ENCODE results near the gene SIRT4. TPM values are rescaled to one million over a fixed set of nuclear protein-coding genes. Genes with fewer than 3 reads are reported as not detected.

Gene SIRT4
- polyA plus RNA-seq, 2 donors = 0.47 to 0.55 TPM

DNA sequence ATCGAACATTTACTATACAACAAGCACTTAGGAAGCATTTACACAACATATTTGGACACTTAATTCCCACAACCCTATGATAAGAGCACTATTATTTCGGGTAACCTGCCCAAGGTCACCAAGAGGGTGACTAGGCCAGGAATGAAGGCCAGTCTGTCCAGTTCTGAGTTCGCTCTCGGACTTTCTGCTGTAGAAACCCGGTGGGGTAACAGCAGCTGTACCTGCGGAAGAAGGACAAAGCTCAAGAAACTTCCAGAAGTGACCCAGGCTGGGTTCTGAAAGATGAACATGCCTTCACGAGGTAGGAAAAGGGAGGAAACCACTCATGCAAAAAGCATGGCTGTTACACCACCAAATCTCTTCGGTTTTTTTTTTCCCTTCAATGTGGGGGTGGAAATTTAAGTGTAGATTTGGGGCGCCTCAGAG is 14.7 kb downstream of the SIRT4 start:
- H3K27me3 ChIP-seq (ENCODE audit: control insufficient read depth in 1 of 2, insufficient read depth in 2 of 2, low read length in 2 of 2) = no peaks in the 10 kb centered on the region
- WGBS, 2 donors = 30 to 35% methylated on average over 9 of the region's 9 CpGs
- H3K4me1 ChIP-seq (ENCODE audit: control insufficient read depth in 2 of 2, insufficient read depth in 2 of 2, low read length in 1 of 2) = peaks cover 0 to 3% of the 10 kb centered on the region in 2 donors
- H3K9me3 ChIP-seq (ENCODE audit: control insufficient read depth in 2 of 2, insufficient read depth in 1 of 2, low read depth in 1 of 2, low read length in 1 of 2) = no peaks in the 10 kb centered on the region
- peak overlapping the region; percentile 71 to 94 for H3K27ac ChIP-seq (ENCODE audit: low read depth in 2 of 2, low read length in 1 of 2)
- no peaks in the 10 kb centered on the region for H3K36me3 ChIP-seq (ENCODE audit: control insufficient read depth in 2 of 2, insufficient read depth in 2 of 2, low read length in 1 of 2)
- H3K4me3 ChIP-seq (ENCODE audit: low read depth in 1 of 2, low read length in 2 of 2) = peak overlapping the region; percentile 54 to 76

DNA sequence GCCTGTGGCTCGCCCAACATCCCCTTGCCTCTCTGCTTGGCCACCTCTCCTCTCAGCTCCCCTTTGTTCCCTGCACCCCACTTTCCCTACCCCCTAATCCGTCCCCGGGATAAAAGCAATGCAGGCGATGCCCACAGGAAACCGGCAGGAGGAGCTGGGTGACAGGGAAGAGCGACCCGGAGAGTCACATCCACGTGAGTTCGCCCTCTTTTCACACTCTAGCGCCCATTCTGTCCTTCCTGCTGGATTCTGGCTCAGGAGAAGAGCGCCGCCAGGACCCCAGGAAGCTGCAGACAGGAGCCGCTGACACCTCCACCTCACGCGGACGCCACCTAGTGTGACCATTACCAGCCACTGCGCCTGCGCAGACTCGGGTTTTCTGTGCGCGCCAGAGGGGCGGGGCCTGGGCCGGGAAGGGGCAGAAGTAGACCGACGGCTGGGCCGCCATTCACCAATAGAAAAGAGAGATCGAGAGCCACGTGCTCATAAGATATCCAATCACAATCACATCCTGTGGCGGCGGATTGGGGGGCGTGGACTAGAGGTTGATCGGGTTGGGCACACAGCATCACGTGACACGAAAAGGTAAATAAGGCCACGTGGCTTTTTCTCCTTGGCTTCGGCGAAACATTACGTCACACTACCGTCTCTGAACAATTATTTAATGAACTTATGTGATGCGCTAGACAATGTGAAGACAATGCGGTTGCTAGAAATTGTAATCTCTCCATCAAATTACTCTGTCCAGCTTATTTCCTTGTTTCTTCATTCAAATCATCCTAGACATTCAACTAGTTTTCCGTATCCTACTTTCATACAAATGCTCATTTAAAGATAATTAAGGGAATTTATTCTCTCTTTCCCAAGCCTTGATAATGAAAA is 15.3 kb downstream of the SIRT4 start:
- WGBS, 2 donors = 1% methylated on average over 42 of the region's 42 CpGs
- Histone ChIP-seq H3K36me3 (ENCODE audit: control insufficient read depth in 2 of 2, insufficient read depth in 2 of 2, low read length in 1 of 2) (no peaks in the 10 kb centered on the region), H3K4me1 (ENCODE audit: control insufficient read depth in 2 of 2, insufficient read depth in 2 of 2, low read length in 1 of 2) (peaks cover 0 to 3% of the 10 kb centered on the region in 2 donors), H3K27me3 (ENCODE audit: control insufficient read depth in 1 of 2, insufficient read depth in 2 of 2, low read length in 2 of 2) (no peaks in the 10 kb centered on the region), H3K9me3 (ENCODE audit: control insufficient read depth in 2 of 2, insufficient read depth in 1 of 2, low read depth in 1 of 2, low read length in 1 of 2) (no peaks in the 10 kb centered on the region), H3K4me3 (ENCODE audit: low read depth in 1 of 2, low read length in 2 of 2) (peak overlapping the region; percentile 54 to 76), H3K27ac (ENCODE audit: low read depth in 2 of 2, low read length in 1 of 2) (peak overlapping the region; percentile 71 to 94)

DNA sequence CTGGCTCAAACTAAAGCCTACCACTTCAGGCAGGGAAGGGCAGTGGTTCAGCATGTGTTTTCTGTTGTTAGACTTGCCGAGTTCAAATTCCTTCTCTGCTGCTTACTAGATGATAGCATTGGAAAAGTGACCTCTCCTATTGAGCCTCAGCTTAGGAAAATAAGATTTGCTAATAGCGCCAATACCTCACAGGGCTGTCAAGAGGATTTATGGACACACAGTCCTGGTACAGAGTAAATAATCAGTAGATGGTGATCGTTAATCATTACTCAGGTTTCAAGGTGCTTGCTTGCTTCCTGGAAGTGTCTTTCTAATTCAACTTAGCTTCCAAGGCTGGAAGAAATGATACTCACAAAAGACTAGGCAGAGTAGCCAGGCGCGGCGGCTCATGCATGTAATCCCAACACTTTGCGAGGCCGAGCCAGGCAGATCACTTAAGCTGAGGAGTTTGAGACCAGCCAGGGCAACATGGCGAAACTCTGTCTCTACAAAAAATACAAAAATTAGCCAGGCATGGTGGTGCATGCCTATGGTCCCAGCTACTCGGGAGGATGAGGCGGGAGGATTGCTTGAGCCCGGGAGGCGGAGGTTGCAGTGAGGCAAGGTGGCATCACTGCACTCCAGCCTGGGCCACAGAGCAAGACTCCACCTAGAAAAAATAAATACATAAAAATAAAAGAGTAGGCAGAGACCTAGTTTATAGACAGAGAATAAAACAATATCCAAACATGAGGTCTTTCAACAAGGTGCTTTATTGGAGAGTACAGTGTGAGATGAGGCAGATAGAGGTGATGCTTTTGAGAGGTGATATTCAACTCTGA is 19.5 kb downstream of the SIRT4 start:
- H3K27me3 ChIP-seq (ENCODE audit: control insufficient read depth in 1 of 2, insufficient read depth in 2 of 2, low read length in 2 of 2) = no peaks in the 10 kb centered on the region
- H3K9me3 ChIP-seq (ENCODE audit: control insufficient read depth in 2 of 2, insufficient read depth in 1 of 2, low read depth in 1 of 2, low read length in 1 of 2) = no peaks in the 10 kb centered on the region
- no peak overlapping the region for H3K4me3 ChIP-seq (ENCODE audit: low read depth in 1 of 2, low read length in 2 of 2)
- H3K36me3 ChIP-seq (ENCODE audit: control insufficient read depth in 2 of 2, insufficient read depth in 2 of 2, low read length in 1 of 2) = no peaks in the 10 kb centered on the region
- 52 to 68% methylated on average over 13 of the region's 13 CpGs for WGBS, 2 donors
- no peak overlapping the region for H3K27ac ChIP-seq (ENCODE audit: low read depth in 2 of 2, low read length in 1 of 2)
- peaks cover 0 to 3% of the 10 kb centered on the region in 2 donors for H3K4me1 ChIP-seq (ENCODE audit: control insufficient read depth in 2 of 2, insufficient read depth in 2 of 2, low read length in 1 of 2)

DNA sequence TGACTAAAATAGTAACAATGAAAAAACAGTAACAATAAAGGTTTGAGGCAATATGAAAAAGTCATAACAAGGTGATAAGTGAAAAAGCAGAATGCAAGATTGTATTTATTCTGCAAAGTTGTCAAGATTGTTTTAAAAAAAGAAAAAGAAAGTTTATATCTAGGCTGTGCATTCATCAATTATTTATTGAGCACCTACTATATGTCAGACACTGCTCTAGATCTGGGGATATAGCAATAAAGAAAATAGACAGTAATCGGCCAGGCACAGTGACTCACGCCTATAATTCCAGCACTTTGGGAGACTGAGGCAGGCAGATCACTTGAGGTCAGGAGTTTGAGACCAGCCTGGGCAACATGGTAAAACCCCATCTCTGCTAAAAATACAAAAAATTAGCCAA is 21.7 kb downstream of the SIRT4 start:
- H3K36me3 ChIP-seq (ENCODE audit: control insufficient read depth in 2 of 2, insufficient read depth in 2 of 2, low read length in 1 of 2) = no peaks in the 10 kb centered on the region
- no peaks in the 10 kb centered on the region for H3K4me1 ChIP-seq (ENCODE audit: control insufficient read depth in 2 of 2, insufficient read depth in 2 of 2, low read length in 1 of 2)
- H3K4me3 ChIP-seq (ENCODE audit: low read depth in 1 of 2, low read length in 2 of 2) = no peak overlapping the region
- H3K9me3 ChIP-seq (ENCODE audit: control insufficient read depth in 2 of 2, insufficient read depth in 1 of 2, low read depth in 1 of 2, low read length in 1 of 2) = no peaks in the 10 kb centered on the region
- 78 to 90% methylated on average over 2 of the region's 2 CpGs for WGBS, 2 donors
- H3K27me3 ChIP-seq (ENCODE audit: control insufficient read depth in 1 of 2, insufficient read depth in 2 of 2, low read length in 2 of 2) = no peaks in the 10 kb centered on the region
- H3K27ac ChIP-seq (ENCODE audit: low read depth in 2 of 2, low read length in 1 of 2) = no peak overlapping the region

DNA sequence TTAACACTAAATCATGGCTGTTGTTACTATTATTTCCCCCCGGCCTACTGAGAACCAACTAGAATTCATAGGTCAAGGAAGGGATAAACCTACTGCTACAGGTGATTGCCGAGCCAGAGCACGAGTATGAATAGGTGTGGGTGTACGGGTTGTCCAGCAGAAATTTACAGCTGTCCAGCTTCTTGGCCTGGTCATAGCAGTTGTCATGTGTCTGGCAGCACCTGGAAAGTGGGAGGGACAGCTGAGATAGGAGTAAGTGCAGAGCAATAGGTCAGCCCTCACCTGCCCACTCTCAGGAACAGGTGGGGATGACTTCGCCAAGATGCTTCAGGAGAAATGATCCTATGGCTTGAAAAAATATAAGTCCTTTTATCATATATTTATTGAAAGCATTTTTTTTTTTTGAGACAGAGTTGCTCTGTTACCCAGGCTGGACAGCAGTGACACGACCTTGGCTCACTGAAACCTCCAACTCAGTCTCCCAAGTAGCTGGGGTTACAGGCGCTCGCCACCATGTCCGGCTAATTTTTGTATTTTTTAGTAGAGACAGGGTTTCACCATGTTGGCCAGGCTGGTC is 22.8 kb downstream of the SIRT4 start:
- no peaks in the 10 kb centered on the region for H3K4me1 ChIP-seq (ENCODE audit: control insufficient read depth in 2 of 2, insufficient read depth in 2 of 2, low read length in 1 of 2)
- H3K36me3 ChIP-seq (ENCODE audit: control insufficient read depth in 2 of 2, insufficient read depth in 2 of 2, low read length in 1 of 2) = no peaks in the 10 kb centered on the region
- no peaks in the 10 kb centered on the region for H3K9me3 ChIP-seq (ENCODE audit: control insufficient read depth in 2 of 2, insufficient read depth in 1 of 2, low read depth in 1 of 2, low read length in 1 of 2)
- no peak overlapping the region for H3K27ac ChIP-seq (ENCODE audit: low read depth in 2 of 2, low read length in 1 of 2)
- H3K4me3 ChIP-seq (ENCODE audit: low read depth in 1 of 2, low read length in 2 of 2) = no peak overlapping the region
- no peaks in the 10 kb centered on the region for H3K27me3 ChIP-seq (ENCODE audit: control insufficient read depth in 1 of 2, insufficient read depth in 2 of 2, low read length in 2 of 2)
- 63 to 65% methylated on average over 9 of the region's 9 CpGs for WGBS, 2 donors

DNA sequence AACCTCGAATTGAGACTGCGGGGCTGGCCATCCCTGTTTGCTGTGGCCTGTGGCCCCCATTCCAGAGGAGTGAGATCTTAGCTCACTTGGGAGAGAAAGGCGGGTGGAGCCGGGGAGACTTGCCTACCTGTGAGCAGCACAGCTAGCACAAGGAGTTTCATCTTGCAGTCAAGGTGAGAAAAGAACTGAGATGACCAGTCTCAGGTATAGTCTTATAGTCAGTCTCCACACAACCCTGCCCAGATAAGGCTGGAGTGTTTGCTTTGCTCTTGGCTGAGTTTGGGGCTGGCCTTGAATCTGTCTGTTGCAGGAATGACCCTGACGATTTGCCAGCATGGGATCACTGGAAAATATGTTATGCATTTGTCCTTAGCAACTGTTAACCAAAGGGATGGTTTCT is 25.5 kb downstream of the SIRT4 start, which contains the start of gene PLA2G1B:
Gene PLA2G1B (minus strand): TSS at position 187 of the 400 bp plus-strand sequence. CDS start 26 bp downstream, at position 161.
- Histone ChIP-seq H3K4me1 (ENCODE audit: control insufficient read depth in 2 of 2, insufficient read depth in 2 of 2, low read length in 1 of 2) (no peaks in the 10 kb centered on the region), H3K9me3 (ENCODE audit: control insufficient read depth in 2 of 2, insufficient read depth in 1 of 2, low read depth in 1 of 2, low read length in 1 of 2) (no peaks in the 10 kb centered on the region), H3K36me3 (ENCODE audit: control insufficient read depth in 2 of 2, insufficient read depth in 2 of 2, low read length in 1 of 2) (no peaks in the 10 kb centered on the region), H3K27ac (ENCODE audit: low read depth in 2 of 2, low read length in 1 of 2) (no peak within 1 kb of the TSS), H3K27me3 (ENCODE audit: control insufficient read depth in 1 of 2, insufficient read depth in 2 of 2, low read length in 2 of 2) (no peaks in the 10 kb centered on the region), H3K4me3 (ENCODE audit: low read depth in 1 of 2, low read length in 2 of 2) (no peak within 1 kb of the TSS)
- 60 to 63% methylated on average over 5 of the region's 5 CpGs for WGBS, 2 donors

DNA sequence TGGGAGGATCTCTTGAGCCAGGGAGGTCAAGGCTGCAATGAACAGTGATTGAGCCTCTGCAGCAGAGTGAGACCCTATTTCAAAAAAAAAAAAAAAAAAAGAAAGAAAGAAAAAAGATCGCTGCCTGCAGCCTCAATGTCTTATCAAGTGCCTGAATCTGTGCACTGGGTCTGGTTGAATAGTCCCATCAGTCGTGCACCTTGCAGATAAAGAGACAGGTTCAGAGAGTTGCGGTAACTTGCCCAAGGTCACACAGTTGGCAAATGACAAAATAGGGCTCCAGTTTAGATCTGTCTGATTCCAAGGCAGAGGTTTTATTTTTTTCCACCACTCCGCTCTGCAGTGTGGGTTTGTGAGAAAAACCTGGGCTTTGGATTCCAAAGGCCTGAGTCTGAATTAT is 26.1 kb downstream of the SIRT4 start:
- H3K36me3 ChIP-seq (ENCODE audit: control insufficient read depth in 2 of 2, insufficient read depth in 2 of 2, low read length in 1 of 2) = no peaks in the 10 kb centered on the region
- no peaks in the 10 kb centered on the region for H3K27me3 ChIP-seq (ENCODE audit: control insufficient read depth in 1 of 2, insufficient read depth in 2 of 2, low read length in 2 of 2)
- no peaks in the 10 kb centered on the region for H3K4me1 ChIP-seq (ENCODE audit: control insufficient read depth in 2 of 2, insufficient read depth in 2 of 2, low read length in 1 of 2)
- H3K9me3 ChIP-seq (ENCODE audit: control insufficient read depth in 2 of 2, insufficient read depth in 1 of 2, low read depth in 1 of 2, low read length in 1 of 2) = no peaks in the 10 kb centered on the region
- no peak overlapping the region for H3K27ac ChIP-seq (ENCODE audit: low read depth in 2 of 2, low read length in 1 of 2)
- whole genome bisulfite sequencing, 2 donors = 65 to 83% methylated on average over 4 of the region's 4 CpGs
- no peak overlapping the region for H3K4me3 ChIP-seq (ENCODE audit: low read depth in 1 of 2, low read length in 2 of 2)

DNA sequence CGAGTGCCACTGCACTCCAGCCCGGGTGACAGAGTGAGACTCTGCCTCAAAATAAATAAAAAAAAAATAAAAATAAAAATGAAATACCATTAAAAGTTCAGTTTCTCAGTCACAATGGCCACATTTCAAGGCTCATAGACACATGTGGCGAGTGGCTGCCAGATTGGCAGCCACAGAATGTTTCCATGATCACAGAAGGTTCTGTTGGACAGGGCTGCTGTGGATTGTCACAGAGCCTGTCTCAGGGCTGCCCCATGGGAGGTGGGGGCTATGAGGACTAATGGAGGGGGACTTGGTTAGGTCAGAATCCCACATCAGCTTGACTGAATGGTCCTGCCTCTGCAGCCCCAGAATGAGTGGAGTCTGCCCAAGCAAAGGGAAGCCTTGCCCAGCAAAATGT is 29.3 kb downstream of the SIRT4 start:
- 53 to 56% methylated on average over 3 of the region's 3 CpGs for WGBS, 2 donors
- H3K4me3 ChIP-seq (ENCODE audit: low read depth in 1 of 2, low read length in 2 of 2) = no peak overlapping the region
- H3K27me3 ChIP-seq (ENCODE audit: control insufficient read depth in 1 of 2, insufficient read depth in 2 of 2, low read length in 2 of 2) = no peaks in the 10 kb centered on the region
- no peaks in the 10 kb centered on the region for H3K4me1 ChIP-seq (ENCODE audit: control insufficient read depth in 2 of 2, insufficient read depth in 2 of 2, low read length in 1 of 2)
- no peak overlapping the region for H3K27ac ChIP-seq (ENCODE audit: low read depth in 2 of 2, low read length in 1 of 2)
- H3K36me3 ChIP-seq (ENCODE audit: control insufficient read depth in 2 of 2, insufficient read depth in 2 of 2, low read length in 1 of 2) = no peaks in the 10 kb centered on the region
- H3K9me3 ChIP-seq (ENCODE audit: control insufficient read depth in 2 of 2, insufficient read depth in 1 of 2, low read depth in 1 of 2, low read length in 1 of 2) = peaks cover 0 to 2% of the 10 kb centered on the region in 2 donors

DNA sequence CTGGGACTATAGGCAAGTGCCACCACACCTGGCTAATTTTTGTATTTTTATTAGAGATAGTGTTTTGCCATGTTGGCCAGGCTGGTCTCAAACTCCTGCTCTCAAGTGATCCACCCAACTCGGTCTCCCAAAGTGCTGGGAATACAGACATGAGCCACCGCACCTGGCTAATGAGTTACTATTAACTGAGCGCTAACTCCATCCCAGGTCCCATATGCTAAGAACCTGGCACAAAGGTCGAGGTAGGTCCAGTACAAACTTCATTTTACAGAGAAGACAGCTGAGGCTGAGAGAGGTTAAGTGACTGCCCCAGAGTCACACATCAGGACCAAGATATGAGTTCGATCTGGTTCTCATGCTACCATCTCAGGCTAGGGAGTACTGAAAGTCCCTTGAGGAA is 29.9 kb downstream of the SIRT4 start:
- Histone ChIP-seq H3K27ac (ENCODE audit: low read depth in 2 of 2, low read length in 1 of 2) (no peak overlapping the region), H3K4me3 (ENCODE audit: low read depth in 1 of 2, low read length in 2 of 2) (no peak overlapping the region), H3K4me1 (ENCODE audit: control insufficient read depth in 2 of 2, insufficient read depth in 2 of 2, low read length in 1 of 2) (no peaks in the 10 kb centered on the region), H3K9me3 (ENCODE audit: control insufficient read depth in 2 of 2, insufficient read depth in 1 of 2, low read depth in 1 of 2, low read length in 1 of 2) (peaks cover 2% of the 10 kb centered on the region in 2 donors), H3K36me3 (ENCODE audit: control insufficient read depth in 2 of 2, insufficient read depth in 2 of 2, low read length in 1 of 2) (no peaks in the 10 kb centered on the region), H3K27me3 (ENCODE audit: control insufficient read depth in 1 of 2, insufficient read depth in 2 of 2, low read length in 2 of 2) (no peaks in the 10 kb centered on the region)
- 70 to 84% methylated on average over 5 of the region's 5 CpGs for WGBS, 2 donors
